ENCODE data around the gene NEMP1.
"Not testable (repeated sequence)": the region's sequence is repeated elsewhere in the genome, so short reads cannot be mapped to it uniquely, and the experiment has no call there.

The NEMP1 gene

DNA sequence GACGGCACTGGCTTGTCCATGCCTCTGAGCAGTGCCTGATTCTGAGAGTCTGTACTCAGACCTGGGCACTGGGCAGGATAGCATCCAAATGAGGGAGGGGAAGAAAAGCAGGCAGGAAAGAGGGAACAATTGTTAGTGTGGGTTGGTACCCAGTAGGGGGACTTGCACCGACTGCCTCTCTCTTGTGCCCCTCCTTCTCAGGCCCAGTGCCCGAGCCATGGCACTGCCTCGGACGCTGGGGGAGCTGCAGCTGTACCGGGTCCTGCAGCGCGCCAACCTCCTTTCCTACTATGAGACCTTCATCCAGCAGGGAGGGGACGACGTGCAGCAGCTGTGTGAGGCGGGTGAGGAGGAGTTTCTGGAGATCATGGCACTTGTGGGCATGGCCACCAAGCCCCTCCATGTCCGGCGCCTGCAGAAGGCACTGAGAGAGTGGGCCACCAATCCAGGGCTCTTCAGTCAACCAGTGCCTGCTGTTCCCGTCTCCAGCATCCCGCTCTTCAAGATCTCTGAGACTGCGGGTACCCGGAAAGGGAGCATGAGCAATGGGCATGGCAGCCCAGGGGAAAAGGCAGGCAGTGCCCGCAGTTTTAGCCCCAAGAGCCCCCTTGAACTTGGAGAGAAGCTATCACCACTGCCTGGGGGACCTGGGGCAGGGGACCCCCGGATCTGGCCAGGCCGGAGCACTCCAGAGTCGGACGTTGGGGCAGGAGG lies 12.5 kb upstream of the NEMP1 start:
- DNase-seq: no peak

DNA sequence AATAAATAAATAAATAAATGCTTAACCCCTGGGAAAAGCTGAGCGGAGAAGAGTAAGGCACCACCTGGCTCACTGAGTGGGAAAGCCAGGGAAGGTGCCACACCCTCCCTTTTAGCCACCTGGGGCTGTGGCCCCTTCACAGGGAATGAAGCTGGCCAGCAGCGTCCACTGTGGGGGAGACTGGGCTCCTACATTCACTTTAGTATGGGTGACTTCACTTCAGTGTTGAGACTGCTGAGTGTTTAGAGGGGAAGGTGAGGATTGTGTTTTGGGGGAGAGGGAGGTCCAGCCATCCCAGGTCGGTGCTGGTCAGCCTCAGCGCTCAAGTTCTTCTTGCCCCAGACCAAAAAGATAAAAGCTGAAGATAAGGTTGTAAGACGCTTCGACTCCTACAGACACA lies 11.9 kb upstream of the NEMP1 start:
- no peak for DNase-seq

DNA sequence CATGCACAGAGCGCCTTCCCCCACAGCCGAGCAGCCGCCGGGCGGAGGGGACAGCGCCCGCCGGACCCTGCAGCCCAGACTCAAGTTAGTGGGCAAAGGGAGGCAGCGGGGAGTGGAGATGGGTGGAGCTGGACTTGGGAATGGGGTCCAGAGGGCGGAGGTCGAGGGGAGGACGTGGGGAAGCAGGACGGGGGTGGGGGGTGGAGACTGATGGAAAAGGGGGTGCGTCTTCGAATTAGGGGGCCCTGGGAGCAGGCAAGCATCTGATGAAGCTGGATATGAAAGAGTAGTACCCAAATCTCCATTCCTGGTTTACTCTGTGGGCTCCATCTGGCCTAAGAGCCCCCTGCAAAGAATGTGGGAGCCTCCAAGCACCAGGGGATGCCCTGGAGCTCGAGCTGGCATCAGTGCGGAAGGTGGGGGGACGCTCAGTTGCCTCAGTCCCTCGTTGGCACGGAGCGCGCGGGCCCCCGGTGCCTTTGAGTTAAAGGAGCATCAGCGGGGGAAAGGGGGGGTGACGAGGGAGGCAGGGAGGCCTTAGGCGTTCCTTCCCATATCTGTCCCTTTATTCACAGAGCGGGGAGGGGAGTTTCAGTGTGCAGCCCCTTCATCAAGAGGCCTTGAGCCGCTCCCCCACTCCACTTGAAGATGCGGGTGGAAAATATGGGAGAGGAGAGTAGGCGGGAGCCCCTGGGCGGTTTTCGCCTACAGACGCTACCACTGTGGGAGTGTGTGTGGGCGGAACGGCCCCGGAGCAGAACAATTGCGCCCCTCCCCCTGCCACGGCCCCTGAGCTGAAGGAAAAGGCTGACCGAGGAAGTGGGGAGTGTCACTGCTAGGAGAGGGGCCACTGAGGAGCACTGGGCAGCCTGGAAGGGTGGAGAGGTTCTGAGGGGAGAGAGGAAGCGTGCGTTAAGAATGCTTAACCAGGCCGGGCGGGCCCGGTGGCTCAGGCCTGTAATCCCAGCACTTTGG lies 11.0 kb upstream of the NEMP1 start:
- DNase-seq: peak; percentile 27

DNA sequence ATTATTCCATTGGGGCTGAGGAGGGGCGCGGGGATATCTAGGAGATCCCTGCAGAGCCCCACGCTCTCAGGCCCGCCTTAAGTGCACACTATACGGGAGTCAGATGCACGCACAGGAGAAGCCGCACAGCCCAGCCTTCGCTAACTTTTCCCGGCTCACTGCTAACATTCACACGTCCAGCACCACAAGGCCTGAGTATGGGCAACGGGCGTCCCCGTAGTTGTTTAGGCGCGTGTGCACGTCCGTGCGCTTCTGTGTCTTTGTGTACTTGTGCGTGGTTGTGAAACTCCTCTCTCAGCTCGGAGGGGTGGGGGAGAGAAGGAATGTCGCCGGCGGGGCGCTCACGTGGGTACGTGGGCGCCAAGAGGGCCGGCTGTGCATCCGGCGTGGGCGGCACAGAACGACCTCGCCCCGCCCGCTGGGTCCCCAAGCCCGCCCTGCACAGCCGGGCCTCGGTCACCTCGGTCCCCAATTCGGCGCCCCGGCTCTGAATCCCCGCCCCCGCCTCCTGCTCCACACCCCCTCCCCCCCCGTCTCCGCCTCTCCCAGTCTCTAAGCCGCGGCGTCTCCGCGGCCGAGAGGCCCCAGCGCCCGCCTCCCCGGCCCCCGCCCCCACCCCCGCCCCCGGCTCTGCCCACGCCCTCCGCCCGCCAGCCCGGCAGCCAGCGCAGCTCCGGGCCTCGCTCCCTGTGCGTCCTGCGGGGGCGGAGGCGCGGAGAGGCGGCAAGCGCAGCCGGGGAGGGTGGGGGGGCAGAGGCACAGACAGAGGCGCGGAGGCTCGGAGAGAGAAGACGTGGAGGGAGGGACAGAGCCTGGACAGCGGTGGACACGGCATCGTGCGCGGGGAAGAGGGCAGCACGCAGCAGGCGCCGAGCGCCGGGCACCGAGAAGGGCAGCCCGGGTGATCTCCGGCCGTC lies 10.0 kb upstream of the NEMP1 start, which contains the start of gene NAB2:
NAB2 (plus strand) TSS at position 761 of the 917 bp plus-strand sequence. CDS start 158 bp downstream, outside the sequence.
- DNase-seq: peak; percentile 90

DNA sequence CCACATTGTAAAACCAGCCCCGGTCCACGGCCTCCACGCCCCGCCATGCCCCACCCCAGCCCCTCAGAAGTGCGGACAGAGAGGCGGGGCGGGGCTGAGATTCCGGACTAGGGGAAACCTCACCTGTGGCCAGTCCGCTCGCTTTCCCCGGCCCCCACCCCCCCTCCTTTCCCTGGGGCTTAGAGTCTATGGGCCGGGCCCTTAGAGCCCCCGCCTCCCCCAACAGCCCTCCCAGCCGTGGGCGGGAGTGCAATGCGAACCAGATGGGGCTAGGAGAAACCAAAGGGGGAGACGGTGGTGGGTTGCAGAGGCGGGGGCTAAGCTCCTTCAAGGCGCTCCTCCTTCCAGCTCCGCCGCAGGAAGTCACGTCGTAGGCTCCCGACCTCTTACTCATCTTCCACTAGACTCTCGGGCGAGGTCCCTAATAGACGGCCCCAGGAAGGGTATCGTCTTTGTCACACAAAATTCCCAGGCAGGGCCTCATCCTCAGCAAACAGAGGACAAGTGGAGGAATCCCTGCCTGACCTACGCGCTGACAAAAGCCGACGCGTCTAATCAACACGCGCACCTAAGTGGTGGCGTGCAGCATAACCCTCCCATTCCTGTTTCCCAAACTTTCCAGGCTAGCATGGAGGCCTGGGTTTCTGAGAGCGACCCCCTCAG lies 9.2 kb upstream of the NEMP1 start:
- peak; percentile 71 for DNase-seq

DNA sequence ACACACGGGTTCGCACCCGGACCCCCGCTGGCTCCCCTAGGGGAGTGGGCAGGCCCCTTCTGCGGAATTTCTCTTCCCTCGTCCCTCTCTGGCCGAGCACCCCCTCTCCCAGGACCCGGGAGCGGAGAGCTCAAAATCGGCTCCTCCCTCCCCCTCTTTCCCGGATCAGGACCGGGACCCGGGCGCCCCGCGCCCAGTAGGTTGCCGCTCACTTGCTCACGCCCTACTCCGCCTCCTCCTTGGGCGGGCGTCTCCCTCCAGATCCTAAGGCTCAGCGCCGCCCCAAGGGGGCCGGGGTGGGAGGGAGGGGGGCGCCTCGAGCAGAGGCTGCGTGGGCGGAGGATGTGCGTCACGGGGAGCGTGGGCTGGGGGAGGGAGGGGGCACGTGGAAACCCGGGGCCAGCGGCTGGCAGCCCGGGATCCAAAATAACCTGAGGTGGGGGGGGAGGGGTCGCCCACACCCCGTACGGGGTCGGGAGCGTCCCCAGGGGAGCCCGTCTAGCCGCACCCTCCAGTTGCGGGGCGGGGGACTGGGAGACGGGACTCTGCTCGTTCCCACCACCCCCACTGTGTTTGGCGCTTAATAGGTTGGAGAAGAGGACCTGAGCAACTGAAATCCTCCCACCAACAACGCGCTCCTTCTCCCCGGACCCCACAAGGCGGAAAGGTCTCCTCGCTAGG lies 8.6 kb upstream of the NEMP1 start:
- DNase-seq: peak; percentile 83

DNA sequence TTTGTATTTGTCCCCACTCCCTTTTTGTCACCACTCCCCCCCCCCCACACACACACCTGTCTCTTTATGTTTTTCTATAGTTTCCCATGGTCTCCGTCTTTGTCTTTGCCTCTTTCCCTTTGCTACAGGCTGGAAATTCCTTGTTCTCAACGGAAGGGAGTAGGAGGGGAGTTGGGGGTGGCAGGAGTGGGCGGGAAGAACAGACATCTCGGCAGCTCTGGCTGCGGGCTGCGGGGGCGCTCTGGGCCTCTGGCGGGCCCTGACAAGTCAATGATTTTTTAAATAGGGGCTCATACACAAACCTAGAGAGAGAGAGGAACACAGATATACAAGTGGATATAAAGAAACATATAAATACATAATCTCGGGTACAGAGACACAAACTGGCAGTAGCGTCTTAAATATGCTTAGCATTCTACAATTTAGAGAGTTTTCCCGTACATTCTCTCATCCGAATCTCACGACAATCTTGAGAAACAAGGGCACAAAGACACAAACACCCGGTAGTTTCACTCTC lies 8.0 kb upstream of the NEMP1 start:
- DNase-seq: peak; percentile 29

DNA sequence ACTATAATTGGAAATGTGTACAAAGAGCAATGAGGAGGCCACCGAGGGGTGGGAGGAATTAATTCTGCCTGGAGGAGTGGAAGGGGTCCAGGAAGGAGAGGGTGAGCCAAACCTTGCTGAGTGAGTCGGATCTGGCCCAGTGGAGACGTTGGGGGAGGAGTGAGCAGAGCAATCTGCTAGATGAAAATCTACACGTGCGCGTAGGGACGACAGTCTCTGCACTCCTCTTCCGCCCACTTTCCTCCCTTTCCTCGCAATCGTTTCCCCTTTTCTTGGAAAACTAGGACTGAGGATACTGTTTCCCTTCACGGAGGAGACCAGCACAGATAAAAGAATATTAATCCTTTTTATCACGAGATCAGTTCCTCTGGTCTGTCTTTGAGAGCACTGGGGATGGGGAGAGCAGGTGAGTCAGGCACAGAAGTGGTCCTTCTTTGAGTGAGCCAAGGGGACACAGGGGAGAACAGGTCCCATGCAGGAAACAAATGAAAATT lies 7.5 kb upstream of the NEMP1 start:
- DNase-seq: no peak

DNA sequence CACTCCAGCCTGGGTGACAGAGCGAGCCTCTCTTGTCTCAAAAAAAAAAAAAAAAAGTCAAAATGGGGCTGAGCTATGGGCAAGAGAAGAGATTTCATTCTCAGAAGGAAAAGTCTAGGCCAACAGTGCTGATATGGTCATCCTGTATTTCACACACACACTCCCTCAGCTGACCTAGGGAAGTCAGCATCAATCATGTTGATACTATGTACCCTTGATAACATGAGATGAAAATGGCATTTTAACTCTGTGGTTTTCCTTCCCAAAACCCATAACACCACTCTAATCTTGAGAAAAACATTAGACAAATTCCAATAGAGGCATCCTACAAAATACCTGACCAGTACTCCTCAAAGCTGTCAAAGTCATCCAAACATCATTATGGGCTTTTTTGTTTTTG lies 2.3 kb upstream of the NEMP1 start:
- no peak for DNase-seq

DNA sequence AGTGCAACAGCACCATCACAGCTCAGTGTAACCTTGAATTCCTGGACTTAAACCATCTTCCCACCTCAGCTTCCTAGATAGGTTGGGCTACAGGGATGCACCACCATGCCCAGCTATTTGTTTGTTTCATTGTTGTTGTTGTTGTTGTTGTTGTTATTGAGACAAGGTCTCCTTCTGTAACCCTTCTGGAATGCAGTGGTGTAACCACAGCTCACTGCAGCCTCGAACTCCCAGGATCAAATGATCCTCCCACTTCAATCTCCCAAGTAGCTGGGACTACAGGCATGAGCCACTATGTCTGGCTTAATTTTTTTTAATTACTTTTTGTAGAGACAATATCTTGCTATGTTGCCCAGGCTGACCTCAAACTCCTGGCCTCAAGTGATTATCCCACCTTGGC lies 1.2 kb upstream of the NEMP1 start:
- DNase-seq: no peak

DNA sequence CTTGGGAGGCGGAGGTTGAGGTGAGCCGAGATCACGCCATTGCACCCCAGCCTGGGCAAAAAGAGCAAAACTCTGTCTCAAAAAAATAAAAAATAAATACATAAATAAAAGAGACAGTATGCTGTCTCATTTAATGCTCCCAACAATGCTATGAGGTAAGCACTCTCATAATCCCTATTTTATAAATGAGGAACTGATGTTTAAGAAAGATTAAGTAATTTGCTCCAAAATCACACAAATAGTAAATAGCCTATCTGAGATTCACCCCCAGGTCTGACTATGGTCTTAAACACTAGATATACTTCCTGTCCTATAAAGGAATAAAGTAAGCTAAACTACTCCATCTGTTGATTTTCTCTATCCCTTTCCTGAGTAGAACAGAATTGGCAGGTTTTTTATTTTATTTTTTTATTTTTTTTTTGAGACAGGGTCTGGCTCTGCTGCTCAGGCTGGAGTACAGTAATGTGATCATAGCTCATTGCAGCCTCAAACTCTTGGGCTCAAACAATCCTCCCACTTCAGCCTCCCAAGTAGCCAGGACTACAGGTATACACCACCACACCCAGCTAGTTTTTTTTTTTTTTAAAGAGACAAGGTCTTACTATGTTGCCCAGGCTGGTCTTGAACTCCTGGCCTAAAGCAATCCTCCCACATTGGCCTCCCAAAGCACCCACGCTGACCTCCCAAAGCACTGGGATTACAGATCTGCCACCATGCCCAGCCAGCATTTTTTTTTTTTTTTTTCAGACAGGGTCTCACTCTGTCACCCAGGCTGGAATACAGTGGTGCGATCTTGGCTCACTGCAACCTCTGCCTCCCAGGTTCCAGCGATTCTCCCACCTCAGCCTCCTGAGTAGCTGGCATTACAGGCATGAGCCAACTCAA lies 4.8 kb downstream of the NEMP1 start:
- DNase-seq: not testable (repeated sequence)

DNA sequence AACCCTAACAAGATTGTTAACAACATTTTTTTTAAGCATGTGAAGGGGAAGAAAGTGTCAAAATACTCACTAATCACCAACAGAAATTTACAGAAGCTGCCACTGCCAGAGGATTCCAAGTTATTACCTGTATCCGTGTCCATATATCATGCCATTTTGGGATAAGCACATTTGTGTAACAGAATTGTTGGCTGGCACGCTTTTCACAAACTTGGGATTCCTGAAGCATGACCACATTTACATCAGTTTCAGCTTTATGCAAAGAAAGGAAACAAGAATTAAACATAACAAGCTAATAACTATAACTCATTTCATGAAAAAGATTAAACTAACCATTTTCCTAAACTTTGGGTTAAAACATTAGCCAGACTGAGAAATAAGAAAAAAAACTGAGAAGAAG lies 5.9 kb downstream of the NEMP1 start:
- DNase-seq: no peak

DNA sequence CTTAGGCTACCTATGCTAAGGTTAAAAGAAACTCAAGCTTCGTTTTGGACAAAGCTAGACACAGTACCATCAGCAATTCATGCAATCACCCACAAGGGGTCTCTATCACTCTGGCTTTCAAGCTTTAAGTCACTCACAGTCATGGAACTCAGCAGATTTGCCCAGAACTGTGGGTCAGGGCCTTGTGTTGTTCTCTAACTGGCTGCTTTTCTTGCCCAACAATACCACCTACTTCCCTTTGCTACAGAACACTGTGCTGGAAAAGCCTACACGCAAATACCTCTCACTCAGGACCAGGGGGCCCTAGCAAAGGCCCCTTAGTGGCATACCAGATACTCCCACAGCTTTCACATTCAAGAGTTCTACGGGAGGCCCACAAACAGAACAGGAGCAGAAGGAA lies 9.1 kb downstream of the NEMP1 start:
- DNase-seq: peak; percentile 73

DNA sequence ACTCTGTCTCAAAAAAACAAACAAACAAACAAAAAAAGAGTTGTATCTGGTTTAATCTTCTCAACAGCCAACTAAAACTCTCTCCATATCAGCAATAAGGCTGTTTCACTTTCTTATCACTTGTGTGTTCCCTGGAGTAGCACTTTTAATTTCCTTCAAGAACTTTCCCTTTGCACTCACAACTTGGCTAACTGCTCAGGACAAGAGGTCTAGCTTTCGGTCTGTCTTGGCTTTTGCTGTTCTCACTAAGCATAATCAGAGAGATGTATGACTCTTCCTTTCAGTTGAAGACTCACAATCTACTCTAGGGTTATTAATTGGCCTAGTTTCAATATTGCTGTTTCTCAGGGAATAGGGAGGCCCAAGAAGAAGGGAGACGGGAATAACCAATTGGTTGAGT lies 12.3 kb downstream of the NEMP1 start:
- no peak for DNase-seq

DNA sequence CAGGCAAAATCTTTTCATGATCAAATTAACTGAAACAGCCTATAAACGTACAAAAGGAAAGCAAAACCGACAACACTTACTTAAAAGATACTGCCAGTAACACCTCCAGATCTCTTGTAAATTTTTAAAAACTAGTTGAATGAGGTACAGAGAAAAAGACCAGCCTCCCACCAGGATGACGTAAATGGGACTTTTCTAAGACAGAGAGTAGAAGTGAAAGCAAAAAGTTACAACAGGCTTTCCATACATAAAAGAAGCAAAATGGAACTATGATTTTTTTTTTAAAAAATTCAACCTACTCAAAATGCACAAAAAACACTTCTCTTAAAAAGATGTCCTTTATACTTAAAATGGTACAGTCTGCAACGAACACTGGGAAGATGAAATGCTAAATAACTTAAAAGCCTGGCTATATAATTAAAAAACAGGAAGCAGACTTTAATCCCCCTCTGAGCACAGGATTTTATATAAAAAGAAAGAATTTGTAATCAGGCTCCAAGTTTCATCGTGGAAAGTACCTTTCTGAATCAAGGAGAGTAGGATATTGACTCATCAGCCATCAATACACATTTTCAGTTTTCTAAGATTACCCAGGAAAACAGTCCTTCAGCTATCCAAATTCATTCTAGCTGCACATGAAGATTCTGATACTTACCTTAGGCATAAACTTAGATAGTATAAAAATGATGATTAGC lies 14.5 kb downstream of the NEMP1 start:
- peak; percentile 85 for DNase-seq

DNA sequence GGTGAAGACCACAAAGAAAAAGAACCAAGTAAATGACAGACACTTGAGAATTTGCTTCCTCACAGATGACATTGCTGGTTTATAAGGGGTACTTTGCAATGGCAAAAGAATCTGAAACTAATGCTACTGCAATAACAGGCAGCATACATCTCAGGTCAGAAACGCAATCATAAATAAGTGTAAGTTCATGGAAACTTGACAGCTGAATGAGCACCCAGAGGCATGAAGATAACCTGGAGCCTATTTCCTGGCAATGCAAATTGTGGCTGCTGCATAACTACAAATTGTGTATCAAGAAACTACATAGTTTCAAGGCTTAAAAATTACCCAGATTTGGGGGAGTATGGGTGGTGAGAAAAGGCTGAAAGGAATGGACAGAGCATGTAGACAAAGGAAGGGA lies 20.1 kb downstream of the NEMP1 start:
- DNase-seq: no peak

DNA sequence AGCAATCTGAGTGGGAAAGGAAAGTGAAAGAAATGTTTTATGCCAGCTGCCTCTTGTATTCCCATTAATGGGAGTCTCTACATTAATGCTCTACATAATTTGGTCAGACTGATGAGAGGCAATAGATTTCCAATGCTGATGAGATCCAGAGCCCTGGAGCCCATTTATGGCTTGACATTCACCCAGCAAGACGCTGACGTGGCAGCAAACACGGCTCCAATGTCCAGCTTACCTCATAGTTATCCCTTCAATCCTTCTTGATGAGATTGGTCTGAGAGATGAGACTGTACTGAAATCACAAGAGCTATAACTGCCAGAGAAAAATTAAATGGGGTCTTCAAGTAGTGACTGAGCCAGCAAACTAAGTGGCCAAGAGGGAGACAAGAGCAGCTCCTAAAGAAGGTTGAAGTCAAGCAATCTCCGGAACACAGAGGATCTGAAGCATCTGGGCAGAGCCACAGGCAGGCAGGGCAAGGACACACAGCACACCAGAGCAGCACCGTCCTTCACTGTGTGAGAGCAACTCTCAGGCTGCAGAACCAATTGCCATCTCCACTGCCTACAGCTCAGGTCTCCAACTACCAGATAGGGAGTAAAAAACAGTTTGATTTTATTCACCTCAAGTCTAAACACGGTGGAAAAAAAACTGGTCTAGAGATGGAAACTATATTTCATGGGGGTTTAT lies 21.4 kb downstream of the NEMP1 start:
- no peak for DNase-seq

DNA sequence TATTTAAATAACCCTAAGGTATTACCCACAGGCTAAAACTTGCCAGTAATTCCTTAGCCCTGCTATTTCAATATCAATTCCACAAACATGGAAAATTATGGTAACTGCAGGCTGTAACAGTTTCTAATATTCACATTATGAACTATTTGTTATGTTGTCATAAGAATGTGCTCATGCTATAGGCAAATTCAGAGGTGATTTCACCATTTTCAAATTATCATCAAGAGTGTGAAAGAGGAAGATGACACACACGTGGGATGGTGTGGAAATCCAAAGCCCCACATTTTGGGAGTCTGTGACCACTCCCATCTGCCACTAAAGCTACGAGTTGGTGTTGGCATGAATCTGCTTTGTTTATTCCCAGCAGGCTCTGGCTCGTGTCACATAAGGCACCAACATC lies 22.8 kb downstream of the NEMP1 start:
- DNase-seq: no peak

DNA sequence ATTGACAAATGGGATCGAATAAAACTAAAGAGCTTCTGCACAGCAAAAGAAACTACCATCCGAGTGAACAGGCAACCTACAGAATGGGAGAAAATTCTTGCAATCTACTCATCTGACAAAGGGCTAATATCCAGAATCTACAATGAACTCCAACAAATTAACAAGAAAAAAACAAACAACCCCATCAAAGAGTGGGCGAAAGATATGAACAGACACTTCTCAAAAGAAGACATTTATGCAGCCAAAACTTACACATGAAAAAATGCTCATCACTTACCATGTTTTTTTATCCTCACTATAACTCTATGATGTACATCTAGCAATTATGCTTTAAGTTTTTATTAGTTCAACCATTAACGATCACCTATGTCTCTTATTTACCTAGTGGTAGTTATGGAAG lies 24.7 kb downstream of the NEMP1 start:
- not testable (repeated sequence) for DNase-seq

Data from central memory CD4-positive, alpha-beta T cell (primary cell).